ENCODE results near the gene PCDH1.

PCDH1 gene

GRCh38 chr5:141856037-141856790 lies 22.0 kb downstream of the PCDH1 start:
- H3K36me3 ChIP-seq, result peaks cover 0 to 24% (median 10%) of the 10 kb centered on the region in 3 donors
- TF ChIP-seq CTCF (IDR thresholded peaks at IDR 0.05), result no peak
- H3K4me3 ChIP-seq, result no peak overlapping the region
- H3K27me3 ChIP-seq, result no peaks in the 10 kb centered on the region
- H3K9me3 ChIP-seq, result no peaks in the 10 kb centered on the region
- intact Hi-C loops (cut with DNase I; ENCODE audit: low total_unique reads), result no loop called here
- peak overlapping the region; percentile 49 to 51 for H3K27ac ChIP-seq
- H3K4me1 ChIP-seq, result peaks cover 0 to 35% (median 18%) of the 10 kb centered on the region in 4 donors
- DNase-seq, result no peak

- H3K4me3 ChIP-seq, result no peak overlapping the region
- peaks cover 0 to 43% (median 22%) of the 10 kb centered on the region in 4 donors for H3K4me1 ChIP-seq
- intact Hi-C loops (cut with DNase I; ENCODE audit: low total_unique reads), result no loop called here
- H3K27ac ChIP-seq, result peak overlapping the region; percentile 49 to 51
- no peaks in the 10 kb centered on the region for H3K27me3 ChIP-seq
- no peaks in the 10 kb centered on the region for H3K9me3 ChIP-seq
- peak; percentile 58 to 85 for DNase-seq
- peaks cover 0 to 24% (median 10%) of the 10 kb centered on the region in 3 donors for H3K36me3 ChIP-seq
- no peak for TF ChIP-seq CTCF (IDR thresholded peaks at IDR 0.05)
These were observed 22.8 kb downstream of the PCDH1 start for GRCh38 chr5:141855265-141856036.

- Histone ChIP-seq H3K4me1 (peaks cover 0 to 45% (median 24%) of the 10 kb centered on the region in 4 donors), H3K36me3 (peaks cover 0 to 24% (median 10%) of the 10 kb centered on the region in 3 donors), H3K9me3 (no peaks in the 10 kb centered on the region), H3K27ac (no peak overlapping the region), H3K4me3 (no peak overlapping the region), H3K27me3 (no peaks in the 10 kb centered on the region)
- DNase-seq, result no peak
- intact Hi-C loops (cut with DNase I; ENCODE audit: low total_unique reads), result no loop called here
- no peak for TF ChIP-seq CTCF (IDR thresholded peaks at IDR 0.05)
These were observed 24.1 kb downstream of the PCDH1 start for GRCh38 chr5:141853895-141854626.

GRCh38 chr5:141852448-141852847 lies 25.8 kb downstream of the PCDH1 start:
- intact Hi-C loops (cut with DNase I; ENCODE audit: low total_unique reads), result no loop called here
- no peak overlapping the region for H3K27ac ChIP-seq
- TF ChIP-seq CTCF (IDR thresholded peaks at IDR 0.05), result no peak

GRCh38 chr5:141851195-141851874 lies 26.9 kb downstream of the PCDH1 start:
- Histone ChIP-seq H3K36me3 (peaks cover 0 to 20% (median 10%) of the 10 kb centered on the region in 3 donors), H3K4me1 (peaks cover 0 to 41% (median 29%) of the 10 kb centered on the region in 4 donors), H3K4me3 (peak overlapping the region in 1 of 2 donors; percentile 89), H3K9me3 (no peaks in the 10 kb centered on the region), H3K27me3 (no peaks in the 10 kb centered on the region), H3K27ac (peak overlapping the region; percentile 96 to 100)
- no peak for TF ChIP-seq CTCF (IDR thresholded peaks at IDR 0.05)
- DNase-seq, result no peak
- intact Hi-C loops (cut with DNase I; ENCODE audit: low total_unique reads), result no loop called here

More at GRCh38 chr5:141852448-141852847, 25.8 kb downstream of the PCDH1 start:
- H3K27me3 ChIP-seq, result no peaks in the 10 kb centered on the region
- peaks cover 0 to 24% (median 10%) of the 10 kb centered on the region in 3 donors for H3K36me3 ChIP-seq
- peaks cover 0 to 41% (median 29%) of the 10 kb centered on the region in 4 donors for H3K4me1 ChIP-seq
- no peak for DNase-seq
- no peak overlapping the region for H3K4me3 ChIP-seq
- H3K9me3 ChIP-seq, result no peaks in the 10 kb centered on the region
